SK-N-MC (cell line): ENCODE results near the gene DHRS7.

Source experiments
- EZH2 ChIP-seq: fragments of 200-600 bp; sonication (generic); IDR thresholded peaks from one replicate; pipeline ENCODE4 v1.6.1; 2017; ENCODE audit warnings: antibody characterized with exemption
- POLR2AphosphoS5 ChIP-seq: IDR thresholded peaks from 2 replicates; pipeline ENCODE4 v1.6.1; 2012; ENCODE audit warnings: mild to moderate bottlenecking, low read depth, low read length, borderline replicate concordance

GRCh38 chr14:60188696-60189095 is 23.5 kb upstream of the DHRS7 start:
- TF ChIP-seq EZH2 (no peak), POLR2AphosphoS5 (no peak)
